Parathyroid adenoma (tissue), 2 donors: ENCODE measurements around the gene PLEKHA7.

Experiments used
- H2AFZ ChIP-seq: fragments of 300-600 bp; sonication (generic); one replicate; pipeline ENCODE4 v1.7.0; 2017; ENCODE audit warnings: antibody characterized with exemption, mild to moderate bottlenecking
- H3K27ac ChIP-seq: fragments of 300-600 bp; sonication (generic); one replicate; pipeline ENCODE4 v1.7.0; 2017
- H3K27me3 ChIP-seq: fragments of 300-600 bp; sonication (generic); one replicate; pipeline ENCODE4 v1.7.0; 2017; ENCODE audit warnings: low read length; ENCODE audit not compliant: control insufficient read depth, insufficient read depth
- H3K36me3 ChIP-seq: fragments of 300-600 bp; sonication (generic); one replicate; pipeline ENCODE4 v1.7.0; 2017; ENCODE audit warnings: low read length; ENCODE audit not compliant: control insufficient read depth, insufficient read depth
- H3K4me1 ChIP-seq: fragments of 300-600 bp; sonication (generic); one replicate; pipeline ENCODE4 v1.7.0; 2017; ENCODE audit warnings: control low read depth
- H3K4me2 ChIP-seq: fragments of 300-600 bp; sonication (generic); one replicate; pipeline ENCODE4 v1.7.0; 2017; ENCODE audit warnings: low read length
- H3K4me3 ChIP-seq: fragments of 300-600 bp; sonication (generic); one replicate; pipeline ENCODE4 v1.7.0; 2017; ENCODE audit warnings: low read depth, low read length
- H3K79me2 ChIP-seq: fragments of 300-600 bp; sonication (generic); one replicate; pipeline ENCODE4 v1.7.0; 2017; ENCODE audit warnings: control low read depth
- H3K9ac ChIP-seq: fragments of 300-600 bp; sonication (generic); one replicate; pipeline ENCODE4 v1.7.0; 2017; ENCODE audit warnings: mild to moderate bottlenecking
- H3K9me3 ChIP-seq: fragments of 300-600 bp; sonication (generic); one replicate; pipeline ENCODE4 v1.7.0; 2017; ENCODE audit warnings: low read length; ENCODE audit not compliant: control insufficient read depth
- TF ChIP-seq, protein P1 (sequence below): fragments of 300-600 bp; sonication (generic); IDR thresholded peaks from one replicate; pipeline ENCODE4 v1.7.0; 2017; ENCODE audit warnings: antibody characterized with exemption, mild to moderate bottlenecking
- donor health status: primary hyperparathyroidism.

Gene PLEKHA7

DNA sequence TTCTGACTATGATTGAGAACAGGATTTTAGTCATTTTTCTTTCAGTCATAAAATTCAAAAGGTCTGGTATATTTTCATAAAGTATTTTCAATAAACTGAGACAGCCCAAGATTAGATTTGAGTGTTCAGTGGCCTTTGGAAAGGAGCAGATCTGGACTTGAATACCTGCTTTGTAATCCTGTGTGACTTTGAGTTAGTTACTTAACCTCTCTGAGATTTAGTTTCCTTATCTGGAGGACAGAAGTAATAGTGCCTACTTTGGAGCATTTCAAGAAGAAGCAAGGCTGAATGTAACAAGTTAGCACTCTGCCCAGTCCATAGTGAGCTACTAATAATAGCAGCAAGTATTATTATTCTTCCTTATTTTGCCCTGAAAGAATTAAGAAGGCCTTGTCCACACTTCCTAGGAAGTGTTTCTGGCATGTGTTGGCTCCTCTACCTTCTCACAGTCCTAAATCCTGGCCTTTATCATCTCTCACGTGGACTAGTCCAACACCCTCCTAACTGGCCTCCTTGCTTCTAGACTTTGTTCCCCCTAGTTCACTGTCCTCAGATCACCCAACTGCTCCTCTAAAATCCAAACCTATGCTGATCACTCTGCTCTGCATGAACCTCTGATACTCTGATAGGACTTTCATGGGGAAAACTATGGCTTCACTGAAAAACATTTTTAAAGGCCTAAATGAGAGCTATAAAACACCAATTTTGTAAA is 115.8 kb downstream of the PLEKHA7 start:
- H3K27ac ChIP-seq = peak overlapping the region; percentile 32
- no peaks in the 10 kb centered on the region for H3K27me3 ChIP-seq
- H3K4me2 ChIP-seq = no peak overlapping the region
- no peak overlapping the region for H2AFZ ChIP-seq
- no peak overlapping the region for H3K4me3 ChIP-seq
- H3K36me3 ChIP-seq = no peaks in the 10 kb centered on the region
- no peaks in the 10 kb centered on the region for H3K9me3 ChIP-seq
- TF ChIP-seq, protein P1, sequence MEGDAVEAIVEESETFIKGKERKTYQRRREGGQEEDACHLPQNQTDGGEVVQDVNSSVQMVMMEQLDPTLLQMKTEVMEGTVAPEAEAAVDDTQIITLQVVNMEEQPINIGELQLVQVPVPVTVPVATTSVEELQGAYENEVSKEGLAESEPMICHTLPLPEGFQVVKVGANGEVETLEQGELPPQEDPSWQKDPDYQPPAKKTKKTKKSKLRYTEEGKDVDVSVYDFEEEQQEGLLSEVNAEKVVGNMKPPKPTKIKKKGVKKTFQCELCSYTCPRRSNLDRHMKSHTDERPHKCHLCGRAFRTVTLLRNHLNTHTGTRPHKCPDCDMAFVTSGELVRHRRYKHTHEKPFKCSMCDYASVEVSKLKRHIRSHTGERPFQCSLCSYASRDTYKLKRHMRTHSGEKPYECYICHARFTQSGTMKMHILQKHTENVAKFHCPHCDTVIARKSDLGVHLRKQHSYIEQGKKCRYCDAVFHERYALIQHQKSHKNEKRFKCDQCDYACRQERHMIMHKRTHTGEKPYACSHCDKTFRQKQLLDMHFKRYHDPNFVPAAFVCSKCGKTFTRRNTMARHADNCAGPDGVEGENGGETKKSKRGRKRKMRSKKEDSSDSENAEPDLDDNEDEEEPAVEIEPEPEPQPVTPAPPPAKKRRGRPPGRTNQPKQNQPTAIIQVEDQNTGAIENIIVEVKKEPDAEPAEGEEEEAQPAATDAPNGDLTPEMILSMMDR = no peak
- peaks cover 2% of the 10 kb centered on the region for H3K79me2 ChIP-seq
- H3K4me1 ChIP-seq = peaks cover 5% of the 10 kb centered on the region
- no peak overlapping the region for H3K9ac ChIP-seq

DNA sequence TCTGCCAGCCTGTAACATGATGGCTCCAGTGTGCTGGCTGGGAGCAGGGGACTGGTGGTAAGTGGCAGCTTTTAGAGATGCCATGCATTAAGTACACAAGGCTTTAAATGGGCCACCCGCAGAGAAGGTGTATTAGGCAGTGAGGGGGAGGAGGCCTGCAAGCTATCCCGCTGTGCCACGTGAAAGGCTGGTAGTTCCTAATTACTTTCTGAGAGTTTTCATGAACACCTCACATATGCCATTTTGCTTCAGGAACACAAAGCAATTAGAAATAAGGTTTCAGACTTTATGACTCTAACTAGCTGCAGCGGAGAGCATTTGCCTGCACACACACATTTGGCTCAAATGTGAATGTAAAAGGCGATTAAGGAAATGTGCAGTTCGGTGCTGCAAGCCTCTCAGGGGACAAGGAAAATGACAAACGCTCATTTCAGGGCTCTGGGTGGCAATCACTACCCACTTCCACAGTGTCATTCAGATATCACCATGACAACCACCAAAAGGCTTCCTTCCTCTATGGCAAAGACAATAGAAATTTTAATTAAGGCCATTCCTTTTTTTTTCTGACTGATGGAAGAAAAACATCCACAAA is 116.6 kb downstream of the PLEKHA7 start:
- peaks cover 8% of the 10 kb centered on the region for H3K4me1 ChIP-seq
- TF ChIP-seq, protein P1 = no peak
- H3K9ac ChIP-seq = no peak overlapping the region

DNA sequence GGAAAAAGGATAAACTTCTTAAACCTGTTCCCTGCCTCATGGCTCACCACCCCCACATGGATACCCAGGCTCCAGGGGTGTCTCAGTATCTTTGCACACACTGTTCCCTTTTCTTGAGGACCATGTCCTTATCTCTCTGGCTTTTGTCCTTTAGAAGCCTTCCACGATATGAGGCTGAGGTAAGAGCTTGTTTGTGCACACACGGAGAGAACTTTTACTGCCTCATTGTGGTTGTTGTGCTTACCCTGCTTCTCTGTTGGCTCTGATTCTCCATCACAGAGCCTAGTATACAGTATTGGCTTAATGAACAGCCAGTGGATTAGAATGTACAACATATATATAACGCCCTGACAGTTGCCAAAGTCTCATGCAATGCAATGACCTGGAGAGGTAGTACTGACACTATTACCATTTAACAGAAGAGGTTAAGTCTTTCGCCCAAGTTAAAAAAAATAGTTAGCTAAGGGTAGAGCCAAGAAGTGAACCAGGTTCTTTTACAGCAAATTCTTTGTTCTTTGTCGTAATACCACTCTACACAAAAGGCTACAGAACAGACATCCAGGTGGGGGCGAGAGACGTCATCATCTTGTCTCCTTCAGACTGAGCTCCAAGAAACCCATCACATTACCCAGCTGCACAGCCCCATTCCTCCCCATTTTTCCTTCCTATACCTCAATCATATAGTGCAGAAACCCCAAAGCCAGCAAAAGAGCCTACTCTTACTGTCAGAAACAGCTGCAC is 117.3 kb downstream of the PLEKHA7 start:
- Histone ChIP-seq H3K4me3 (no peak overlapping the region), H3K27ac (no peak overlapping the region), H3K79me2 (no peaks in the 10 kb centered on the region), H3K4me1 (peaks cover 8% of the 10 kb centered on the region), H3K36me3 (no peaks in the 10 kb centered on the region), H2AFZ (no peak overlapping the region), H3K4me2 (no peak overlapping the region), H3K27me3 (no peaks in the 10 kb centered on the region), H3K9me3 (no peaks in the 10 kb centered on the region), H3K9ac (no peak overlapping the region)
- TF ChIP-seq, protein P1 = no peak

More for the DNA sequence above, 116.6 kb downstream of the PLEKHA7 start:
- no peaks in the 10 kb centered on the region for H3K36me3 ChIP-seq
- no peak overlapping the region for H3K27ac ChIP-seq
- no peak overlapping the region for H3K4me2 ChIP-seq
- peaks cover 2% of the 10 kb centered on the region for H3K79me2 ChIP-seq
- no peaks in the 10 kb centered on the region for H3K27me3 ChIP-seq
- no peak overlapping the region for H3K4me3 ChIP-seq
- no peak overlapping the region for H2AFZ ChIP-seq
- no peaks in the 10 kb centered on the region for H3K9me3 ChIP-seq

DNA sequence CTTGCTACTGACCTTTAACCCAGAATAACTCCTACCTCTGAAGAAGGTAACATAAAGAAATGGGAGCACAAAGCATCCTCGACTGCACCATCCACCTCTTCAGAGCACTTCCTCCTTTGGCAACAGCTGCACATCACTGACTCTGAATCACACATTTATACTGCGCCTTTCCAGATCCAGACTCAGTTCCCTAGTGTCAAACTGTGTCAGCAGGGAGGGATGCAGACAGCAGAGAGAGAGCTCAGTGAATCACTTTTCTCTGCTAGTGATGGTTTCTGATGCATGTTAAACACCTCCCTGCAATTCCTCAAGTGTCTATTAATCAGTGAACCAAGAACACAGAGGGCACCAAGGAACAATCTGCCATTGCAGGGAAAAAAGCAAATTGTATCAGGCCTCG is 118.9 kb downstream of the PLEKHA7 start:
- Histone ChIP-seq H3K27me3 (no peaks in the 10 kb centered on the region), H2AFZ (no peak overlapping the region), H3K9ac (no peak overlapping the region), H3K79me2 (no peaks in the 10 kb centered on the region), H3K27ac (no peak overlapping the region), H3K4me2 (no peak overlapping the region), H3K36me3 (no peaks in the 10 kb centered on the region), H3K4me3 (no peak overlapping the region), H3K9me3 (no peaks in the 10 kb centered on the region), H3K4me1 (peaks cover 8% of the 10 kb centered on the region)
- TF ChIP-seq, protein P1 = no peak
